Measurements from ENCODE around the gene ADAT1. TPM values are rescaled to one million over a fixed set of nuclear protein-coding genes. Genes with fewer than 3 reads are reported as not detected.

The ADAT1 gene
- total and polyA plus RNA-seq, 10 of the 15 experiments (the other 5 are each of a cell fraction or from before 2014, with no cell fraction given): 26.2 to 77.4 (median 55.8) TPM

DNA sequence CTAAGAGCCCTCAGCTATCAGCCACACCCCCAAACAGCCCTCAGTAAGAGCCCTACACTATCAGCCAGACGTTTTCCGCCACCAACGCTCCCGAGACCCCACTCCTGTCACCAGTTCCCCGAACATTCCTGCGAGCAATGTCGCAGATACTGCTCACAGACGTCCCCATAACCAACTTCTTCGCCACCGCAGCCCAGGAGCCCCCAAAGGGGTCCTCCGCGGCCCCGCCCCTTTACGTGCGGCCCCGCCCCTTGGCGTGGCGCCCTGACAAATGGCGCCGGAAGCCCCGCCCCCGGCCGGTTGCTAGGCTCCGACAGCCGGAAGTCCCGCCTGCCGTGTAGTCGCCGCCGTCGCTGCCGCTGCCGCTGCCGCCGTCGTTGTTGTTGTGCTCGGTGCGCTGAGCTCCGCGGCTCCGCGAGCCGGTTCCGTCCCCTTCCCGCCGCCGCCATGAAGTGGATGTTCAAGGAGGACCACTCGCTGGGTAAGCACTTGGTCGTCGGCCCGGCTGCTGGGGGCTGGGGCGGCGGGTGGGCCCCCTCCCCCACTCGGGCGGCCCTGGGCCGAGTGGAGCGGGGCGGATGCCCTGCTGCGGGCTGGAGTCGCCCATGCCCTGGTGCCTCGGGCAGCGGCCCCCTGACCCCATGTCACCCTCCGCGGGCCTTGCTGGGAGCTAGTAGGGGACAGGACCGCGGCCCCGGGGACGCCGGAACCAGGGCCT lies 56.9 kb downstream of the ADAT1 start, which contains the start of gene GABARAPL2 (continued):
- TF ChIP-seq NKRF (conservative IDR thresholded peaks at IDR 0.05) (peak; percentile 51; the same call in 1 of the 2 replicates), ZBED1 (IDR thresholded peaks at IDR 0.05; ENCODE audit: borderline replicate concordance) (no peak), PRDM15 (CRISPR knock-in tag; IDR thresholded peaks at IDR 0.05) (no peak), NFYB (IDR thresholded peaks at IDR 0.05; ENCODE audit: insufficient read depth, low read depth, low read length) (no peak), ZZZ3 (IDR thresholded peaks at IDR 0.05; ENCODE audit: control insufficient read depth, insufficient read length, low read depth) (no peak), NR2C2 (IDR thresholded peaks at IDR 0.05; ENCODE audit: borderline replicate concordance, control insufficient read depth, insufficient read length, low read depth) (no peak), GABPA (IDR thresholded peaks at IDR 0.05; ENCODE audit: low read depth) (peak; percentile 88), ASH2L (IDR thresholded peaks at IDR 0.05; ENCODE audit: borderline replicate concordance, low read depth) (no peak), SIN3A (IDR thresholded peaks at IDR 0.05; ENCODE audit: low read depth, low read length) (no peak), TCF12 (IDR thresholded peaks at IDR 0.05; ENCODE audit: low read depth, low read length) (no peak), POLR2AphosphoS5 (IDR thresholded peaks at IDR 0.05; ENCODE audit: low read length) (peak; percentile 30; the same call in 1 of the 2 replicates)
- TF ChIP-seq, protein P1, sequence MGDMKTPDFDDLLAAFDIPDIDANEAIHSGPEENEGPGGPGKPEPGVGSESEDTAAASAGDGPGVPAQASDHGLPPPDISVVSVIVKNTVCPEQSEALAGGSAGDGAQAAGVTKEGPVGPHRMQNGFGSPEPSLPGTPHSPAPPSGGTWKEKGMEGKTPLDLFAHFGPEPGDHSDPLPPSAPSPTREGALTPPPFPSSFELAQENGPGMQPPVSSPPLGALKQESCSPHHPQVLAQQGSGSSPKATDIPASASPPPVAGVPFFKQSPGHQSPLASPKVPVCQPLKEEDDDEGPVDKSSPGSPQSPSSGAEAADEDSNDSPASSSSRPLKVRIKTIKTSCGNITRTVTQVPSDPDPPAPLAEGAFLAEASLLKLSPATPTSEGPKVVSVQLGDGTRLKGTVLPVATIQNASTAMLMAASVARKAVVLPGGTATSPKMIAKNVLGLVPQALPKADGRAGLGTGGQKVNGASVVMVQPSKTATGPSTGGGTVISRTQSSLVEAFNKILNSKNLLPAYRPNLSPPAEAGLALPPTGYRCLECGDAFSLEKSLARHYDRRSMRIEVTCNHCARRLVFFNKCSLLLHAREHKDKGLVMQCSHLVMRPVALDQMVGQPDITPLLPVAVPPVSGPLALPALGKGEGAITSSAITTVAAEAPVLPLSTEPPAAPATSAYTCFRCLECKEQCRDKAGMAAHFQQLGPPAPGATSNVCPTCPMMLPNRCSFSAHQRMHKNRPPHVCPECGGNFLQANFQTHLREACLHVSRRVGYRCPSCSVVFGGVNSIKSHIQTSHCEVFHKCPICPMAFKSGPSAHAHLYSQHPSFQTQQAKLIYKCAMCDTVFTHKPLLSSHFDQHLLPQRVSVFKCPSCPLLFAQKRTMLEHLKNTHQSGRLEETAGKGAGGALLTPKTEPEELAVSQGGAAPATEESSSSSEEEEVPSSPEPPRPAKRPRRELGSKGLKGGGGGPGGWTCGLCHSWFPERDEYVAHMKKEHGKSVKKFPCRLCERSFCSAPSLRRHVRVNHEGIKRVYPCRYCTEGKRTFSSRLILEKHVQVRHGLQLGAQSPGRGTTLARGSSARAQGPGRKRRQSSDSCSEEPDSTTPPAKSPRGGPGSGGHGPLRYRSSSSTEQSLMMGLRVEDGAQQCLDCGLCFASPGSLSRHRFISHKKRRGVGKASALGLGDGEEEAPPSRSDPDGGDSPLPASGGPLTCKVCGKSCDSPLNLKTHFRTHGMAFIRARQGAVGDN (IDR thresholded peaks at IDR 0.05): peak; percentile 55; the same call in 1 of the 2 replicates
- TF ChIP-seq, protein P2, sequence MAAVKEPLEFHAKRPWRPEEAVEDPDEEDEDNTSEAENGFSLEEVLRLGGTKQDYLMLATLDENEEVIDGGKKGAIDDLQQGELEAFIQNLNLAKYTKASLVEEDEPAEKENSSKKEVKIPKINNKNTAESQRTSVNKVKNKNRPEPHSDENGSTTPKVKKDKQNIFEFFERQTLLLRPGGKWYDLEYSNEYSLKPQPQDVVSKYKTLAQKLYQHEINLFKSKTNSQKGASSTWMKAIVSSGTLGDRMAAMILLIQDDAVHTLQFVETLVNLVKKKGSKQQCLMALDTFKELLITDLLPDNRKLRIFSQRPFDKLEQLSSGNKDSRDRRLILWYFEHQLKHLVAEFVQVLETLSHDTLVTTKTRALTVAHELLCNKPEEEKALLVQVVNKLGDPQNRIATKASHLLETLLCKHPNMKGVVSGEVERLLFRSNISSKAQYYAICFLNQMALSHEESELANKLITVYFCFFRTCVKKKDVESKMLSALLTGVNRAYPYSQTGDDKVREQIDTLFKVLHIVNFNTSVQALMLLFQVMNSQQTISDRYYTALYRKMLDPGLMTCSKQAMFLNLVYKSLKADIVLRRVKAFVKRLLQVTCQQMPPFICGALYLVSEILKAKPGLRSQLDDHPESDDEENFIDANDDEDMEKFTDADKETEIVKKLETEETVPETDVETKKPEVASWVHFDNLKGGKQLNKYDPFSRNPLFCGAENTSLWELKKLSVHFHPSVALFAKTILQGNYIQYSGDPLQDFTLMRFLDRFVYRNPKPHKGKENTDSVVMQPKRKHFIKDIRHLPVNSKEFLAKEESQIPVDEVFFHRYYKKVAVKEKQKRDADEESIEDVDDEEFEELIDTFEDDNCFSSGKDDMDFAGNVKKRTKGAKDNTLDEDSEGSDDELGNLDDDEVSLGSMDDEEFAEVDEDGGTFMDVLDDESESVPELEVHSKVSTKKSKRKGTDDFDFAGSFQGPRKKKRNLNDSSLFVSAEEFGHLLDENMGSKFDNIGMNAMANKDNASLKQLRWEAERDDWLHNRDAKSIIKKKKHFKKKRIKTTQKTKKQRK (IDR thresholded peaks at IDR 0.05; ENCODE audit: low read depth, low read length): no peak; the same call in 1 of the 2 replicates
- TF ChIP-seq, protein P3, sequence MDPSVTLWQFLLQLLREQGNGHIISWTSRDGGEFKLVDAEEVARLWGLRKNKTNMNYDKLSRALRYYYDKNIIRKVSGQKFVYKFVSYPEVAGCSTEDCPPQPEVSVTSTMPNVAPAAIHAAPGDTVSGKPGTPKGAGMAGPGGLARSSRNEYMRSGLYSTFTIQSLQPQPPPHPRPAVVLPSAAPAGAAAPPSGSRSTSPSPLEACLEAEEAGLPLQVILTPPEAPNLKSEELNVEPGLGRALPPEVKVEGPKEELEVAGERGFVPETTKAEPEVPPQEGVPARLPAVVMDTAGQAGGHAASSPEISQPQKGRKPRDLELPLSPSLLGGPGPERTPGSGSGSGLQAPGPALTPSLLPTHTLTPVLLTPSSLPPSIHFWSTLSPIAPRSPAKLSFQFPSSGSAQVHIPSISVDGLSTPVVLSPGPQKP (IDR thresholded peaks at IDR 0.05; ENCODE audit: low read depth, low read length): peak; percentile 80; the same call in 1 of the 2 replicates

Data from GM12878 (cell line).